Bronchial epithelial cell (primary cell): ENCODE results near the gene TMEM95. TPM values are rescaled to one million over a fixed set of nuclear protein-coding genes. Genes with fewer than 3 reads are reported as not detected.
A peak's percentile ranks its signal among the peaks of the same experiment; 100 is the strongest.

Experiments used
- DNase-seq: peaks from one replicate; pipeline ENCODE4 v3.0.0-alpha.2; 2010; ENCODE audit warnings: low read depth
- FAIRE-seq: peaks from 2 replicates; lab custom pipeline; 2011; peaks lifted over from hg19 to GRCh38; lab: Jason Lieb, UNC
- H3K27me3 ChIP-seq: 2 replicates; pipeline ENCODE4 v1.5.1; 2011; ENCODE audit warnings: low read length; ENCODE audit not compliant: control insufficient read depth, insufficient read depth
- H3K36me3 ChIP-seq: 2 replicates; pipeline ENCODE4 v1.5.1; 2011; ENCODE audit warnings: low read length; ENCODE audit not compliant: control insufficient read depth, insufficient read depth
- H3K4me3 ChIP-seq: 2 replicates; pipeline ENCODE4 v1.5.1; 2011; ENCODE audit warnings: mild to moderate bottlenecking, low read depth, low read length, control low read depth
- total RNA-seq: library from RNA; depleted of rRNA; stranded (reverse); fragments of >200 nt; gene quantifications from 2 replicates; pipeline ENCODE4 v1.2.1, GENCODE V29; 2014
- TF ChIP-seq, protein P1 (sequence below): IDR thresholded peaks from 2 replicates; pipeline ENCODE4 v1.5.1; 2011; ENCODE audit warnings: mild to moderate bottlenecking, moderate library complexity, low read length, control low read depth, inconsistent platforms; ENCODE audit not compliant: insufficient read depth, severe bottlenecking

The TMEM95 gene
- total RNA-seq, 1 donor from 2014 or later, result not detected

DNA sequence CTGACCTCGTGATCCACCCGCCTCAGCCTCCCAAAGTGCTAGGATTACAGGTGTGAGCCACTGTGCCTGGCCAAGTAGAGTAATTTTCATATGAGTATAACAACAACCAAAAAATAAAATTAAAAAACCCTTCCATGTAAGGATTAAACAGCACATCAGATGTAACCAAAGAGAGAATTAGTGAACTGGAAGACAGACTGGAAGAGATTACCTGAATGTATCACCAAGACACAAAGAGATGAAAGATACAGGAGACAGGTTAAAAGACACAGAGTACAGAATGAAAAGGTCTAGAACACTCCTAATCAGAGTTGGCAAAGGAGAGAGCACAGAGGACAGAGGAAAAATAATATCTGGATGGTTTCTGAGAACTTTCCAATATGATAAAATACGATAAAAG is 24.2 kb downstream of the TMEM95 start:
- TF ChIP-seq, protein P1, sequence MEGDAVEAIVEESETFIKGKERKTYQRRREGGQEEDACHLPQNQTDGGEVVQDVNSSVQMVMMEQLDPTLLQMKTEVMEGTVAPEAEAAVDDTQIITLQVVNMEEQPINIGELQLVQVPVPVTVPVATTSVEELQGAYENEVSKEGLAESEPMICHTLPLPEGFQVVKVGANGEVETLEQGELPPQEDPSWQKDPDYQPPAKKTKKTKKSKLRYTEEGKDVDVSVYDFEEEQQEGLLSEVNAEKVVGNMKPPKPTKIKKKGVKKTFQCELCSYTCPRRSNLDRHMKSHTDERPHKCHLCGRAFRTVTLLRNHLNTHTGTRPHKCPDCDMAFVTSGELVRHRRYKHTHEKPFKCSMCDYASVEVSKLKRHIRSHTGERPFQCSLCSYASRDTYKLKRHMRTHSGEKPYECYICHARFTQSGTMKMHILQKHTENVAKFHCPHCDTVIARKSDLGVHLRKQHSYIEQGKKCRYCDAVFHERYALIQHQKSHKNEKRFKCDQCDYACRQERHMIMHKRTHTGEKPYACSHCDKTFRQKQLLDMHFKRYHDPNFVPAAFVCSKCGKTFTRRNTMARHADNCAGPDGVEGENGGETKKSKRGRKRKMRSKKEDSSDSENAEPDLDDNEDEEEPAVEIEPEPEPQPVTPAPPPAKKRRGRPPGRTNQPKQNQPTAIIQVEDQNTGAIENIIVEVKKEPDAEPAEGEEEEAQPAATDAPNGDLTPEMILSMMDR, result no peak
- no peak overlapping the region for H3K4me3 ChIP-seq
- no peaks in the 10 kb centered on the region for H3K27me3 ChIP-seq
- DNase-seq (no peak), FAIRE-seq (no peak)
- H3K36me3 ChIP-seq, result peaks cover 11% of the 10 kb centered on the region

DNA sequence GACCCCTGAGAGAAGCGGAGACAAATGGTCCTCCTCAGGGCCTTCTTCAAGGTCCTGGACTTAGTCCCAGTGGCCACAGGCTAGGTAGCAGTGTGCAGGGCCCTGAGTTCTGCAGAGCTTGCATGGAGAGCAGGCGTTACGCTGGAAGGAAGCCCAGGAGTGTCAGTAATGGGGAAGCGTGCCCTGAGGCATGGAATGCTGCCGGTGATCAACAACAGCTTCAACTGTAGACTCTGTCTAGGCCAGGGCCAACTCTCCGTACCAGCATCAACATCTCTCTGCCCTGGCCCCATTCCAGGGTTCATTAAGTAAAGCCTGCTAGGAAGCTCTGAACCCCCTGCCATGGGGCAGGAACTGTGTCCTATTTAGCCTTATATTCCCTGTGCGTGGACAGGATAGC is 25.4 kb downstream of the TMEM95 start:
- Histone ChIP-seq H3K4me3 (peak overlapping the region; percentile 82), H3K36me3 (peaks cover 12% of the 10 kb centered on the region), H3K27me3 (no peaks in the 10 kb centered on the region)
- FAIRE-seq, result peak; percentile 92
- DNase-seq, result no peak
- TF ChIP-seq, protein P1, result no peak

DNA sequence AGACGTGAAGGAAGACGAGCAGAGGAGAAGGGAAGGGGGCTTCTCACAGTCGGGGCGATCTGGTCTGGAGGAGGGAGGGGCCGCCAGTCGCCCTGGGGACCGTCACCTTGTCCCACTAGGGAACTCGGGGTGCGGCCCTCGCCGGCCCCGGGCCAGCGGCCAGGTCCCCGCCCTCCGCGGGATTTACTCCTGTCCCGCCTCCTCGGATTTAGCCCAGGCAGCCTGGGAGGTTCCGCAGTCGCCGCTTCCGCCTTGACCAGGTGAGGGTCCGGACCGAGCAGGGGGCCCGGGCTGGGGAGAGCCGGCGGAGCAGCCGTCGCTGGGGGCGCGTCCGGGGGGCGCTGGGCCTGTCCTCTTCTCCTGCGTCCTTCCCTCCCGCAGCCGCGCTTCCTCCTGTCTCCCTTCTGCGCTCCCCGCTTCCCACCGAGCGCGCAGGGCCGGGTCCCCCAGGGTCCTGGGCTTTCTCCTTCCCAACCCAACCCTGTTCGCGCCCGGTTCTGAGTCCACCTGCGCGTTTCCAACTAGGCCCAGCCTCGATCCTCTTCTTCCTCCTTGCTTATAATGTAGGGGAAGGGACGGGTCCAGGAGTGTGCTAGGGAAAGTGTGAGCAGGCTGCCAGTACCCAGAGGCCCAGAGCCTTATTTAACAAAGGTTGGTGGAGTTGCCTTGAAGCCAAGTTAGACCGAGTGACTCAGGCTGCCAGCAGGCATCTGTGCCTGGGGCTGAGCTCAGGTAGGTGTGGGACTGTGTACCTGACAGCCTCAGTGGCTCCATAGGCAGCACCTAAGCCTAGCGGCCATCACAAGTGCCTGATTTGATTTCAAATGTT is 26.1 kb downstream of the TMEM95 start, which contains the start of gene TNK1:
Gene TNK1, plus strand, starts transcription at position 235 of the 829 bp plus-strand sequence. CDS start 1,838 bp downstream, outside the sequence.
- peak within 1 kb of the TSS; percentile 82 for H3K4me3 ChIP-seq
- TF ChIP-seq, protein P1, result no peak
- no peaks in the 10 kb centered on the region for H3K27me3 ChIP-seq
- DNase-seq (peak; percentile 62), FAIRE-seq (peak; percentile 58)
- H3K36me3 ChIP-seq, result peaks cover 12% of the 10 kb centered on the region

DNA sequence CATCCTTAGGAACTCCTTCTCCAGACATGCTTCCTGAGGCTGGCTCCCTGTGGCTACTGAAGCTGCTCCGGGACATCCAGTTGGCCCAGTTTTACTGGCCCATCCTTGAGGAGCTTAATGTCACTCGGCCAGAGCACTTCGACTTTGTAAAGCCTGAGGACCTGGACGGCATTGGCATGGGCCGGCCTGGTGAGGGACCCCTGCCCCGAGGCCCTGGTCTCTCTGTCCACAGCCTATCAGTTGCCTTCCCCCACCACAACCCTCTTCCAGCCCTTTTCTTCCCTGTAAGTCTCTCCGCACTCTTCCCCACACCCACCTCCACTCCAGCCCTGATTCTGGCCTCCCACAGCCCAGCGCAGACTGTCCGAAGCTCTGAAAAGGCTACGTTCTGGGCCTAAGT is 27.9 kb downstream of the TMEM95 start:
- no peak for DNase-seq
- TF ChIP-seq, protein P1, result no peak
- Histone ChIP-seq H3K27me3 (no peaks in the 10 kb centered on the region), H3K36me3 (peaks cover 19% of the 10 kb centered on the region), H3K4me3 (no peak overlapping the region)
- FAIRE-seq, result no peak

DNA sequence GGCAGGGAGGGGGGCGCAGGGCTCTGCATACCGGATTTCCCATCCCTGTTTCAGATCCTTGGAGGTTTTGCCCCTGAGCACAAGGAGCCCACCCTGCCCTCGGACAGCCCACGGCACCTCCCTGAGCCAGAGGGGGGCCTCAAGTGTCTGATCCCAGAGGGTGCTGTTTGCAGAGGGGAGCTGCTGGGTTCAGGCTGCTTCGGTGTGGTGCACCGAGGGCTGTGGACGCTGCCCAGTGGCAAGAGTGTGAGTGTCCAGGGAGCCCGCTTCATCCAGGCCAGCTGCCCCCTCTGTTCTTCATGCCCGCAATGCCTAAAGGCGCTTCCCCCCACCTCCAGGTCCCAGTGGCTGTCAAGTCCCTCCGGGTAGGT is 28.4 kb downstream of the TMEM95 start:
- DNase-seq (no peak), FAIRE-seq (no peak)
- H3K27me3 ChIP-seq, result no peaks in the 10 kb centered on the region
- H3K4me3 ChIP-seq, result no peak overlapping the region
- TF ChIP-seq, protein P1, result no peak
- H3K36me3 ChIP-seq, result peaks cover 21% of the 10 kb centered on the region
